ENCODE results near the gene FLOT1.

DNA sequence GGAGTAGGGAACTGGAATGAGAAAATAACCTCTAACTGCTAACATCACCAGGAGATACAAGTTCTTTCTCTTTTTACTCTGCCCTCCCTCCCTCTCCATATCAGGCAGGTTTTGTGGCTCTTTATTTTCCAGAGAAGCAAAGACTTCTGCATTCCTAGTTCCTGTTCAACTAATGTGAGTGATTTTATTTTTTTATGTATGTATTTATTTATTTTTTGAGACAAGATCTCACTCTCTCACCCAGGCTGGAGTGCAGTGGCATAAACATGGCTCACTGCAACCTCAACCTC, 7.8 kb upstream of the FLOT1 start:
- no peak for TF ChIP-seq POLR2A (IDR thresholded peaks at IDR 0.05)
- TF ChIP-seq, protein P1, sequence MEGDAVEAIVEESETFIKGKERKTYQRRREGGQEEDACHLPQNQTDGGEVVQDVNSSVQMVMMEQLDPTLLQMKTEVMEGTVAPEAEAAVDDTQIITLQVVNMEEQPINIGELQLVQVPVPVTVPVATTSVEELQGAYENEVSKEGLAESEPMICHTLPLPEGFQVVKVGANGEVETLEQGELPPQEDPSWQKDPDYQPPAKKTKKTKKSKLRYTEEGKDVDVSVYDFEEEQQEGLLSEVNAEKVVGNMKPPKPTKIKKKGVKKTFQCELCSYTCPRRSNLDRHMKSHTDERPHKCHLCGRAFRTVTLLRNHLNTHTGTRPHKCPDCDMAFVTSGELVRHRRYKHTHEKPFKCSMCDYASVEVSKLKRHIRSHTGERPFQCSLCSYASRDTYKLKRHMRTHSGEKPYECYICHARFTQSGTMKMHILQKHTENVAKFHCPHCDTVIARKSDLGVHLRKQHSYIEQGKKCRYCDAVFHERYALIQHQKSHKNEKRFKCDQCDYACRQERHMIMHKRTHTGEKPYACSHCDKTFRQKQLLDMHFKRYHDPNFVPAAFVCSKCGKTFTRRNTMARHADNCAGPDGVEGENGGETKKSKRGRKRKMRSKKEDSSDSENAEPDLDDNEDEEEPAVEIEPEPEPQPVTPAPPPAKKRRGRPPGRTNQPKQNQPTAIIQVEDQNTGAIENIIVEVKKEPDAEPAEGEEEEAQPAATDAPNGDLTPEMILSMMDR (IDR thresholded peaks at IDR 0.05), result no peak
